ENCODE measurements around the gene KLHDC4.
"Not testable (repeated sequence)": the region's sequence is repeated elsewhere in the genome, so short reads cannot be mapped to it uniquely, and the experiment has no call there.

KLHDC4 gene
- total RNA-seq: 56.1 reads per million, percentile 71 among the genes with 10 or more reads in this experiment

GRCh38 chr16:87765776-87766484 is at the start of gene KLHDC4:
Gene KLHDC4, minus strand, starts transcription at chr16:87765986. Its CDS starts 96 bp downstream, at chr16:87765890.
- peak; percentile 86 for DNase-seq

GRCh38 chr16:87815567-87815966 is 49.8 kb upstream of the KLHDC4 start:
- DNase-seq: no peak

- DNase-seq: no peak
Observed at GRCh38 chr16:87812200-87812656, 46.4 kb upstream of the KLHDC4 start.

- not testable (repeated sequence) for DNase-seq
Observed at GRCh38 chr16:87811454-87811853, 45.7 kb upstream of the KLHDC4 start.

GRCh38 chr16:87809150-87809902 is 43.5 kb upstream of the KLHDC4 start:
- no peak for DNase-seq

- DNase-seq: no peak
Observed at GRCh38 chr16:87808108-87808507, 42.3 kb upstream of the KLHDC4 start.

- DNase-seq: no peak
Observed at GRCh38 chr16:87806641-87807546, 41.1 kb upstream of the KLHDC4 start.

GRCh38 chr16:87806261-87806640 is 40.5 kb upstream of the KLHDC4 start:
- DNase-seq: no peak

GRCh38 chr16:87803385-87803784 is 37.6 kb upstream of the KLHDC4 start:
- DNase-seq: no peak

GRCh38 chr16:87802670-87803069 is 36.9 kb upstream of the KLHDC4 start:
- DNase-seq: no peak

- no peak for DNase-seq
Observed at GRCh38 chr16:87801679-87802259, 36.0 kb upstream of the KLHDC4 start.

GRCh38 chr16:87800497-87800896 is 34.7 kb upstream of the KLHDC4 start:
- DNase-seq: no peak

- no peak for DNase-seq
Observed at GRCh38 chr16:87795336-87795735, 29.6 kb upstream of the KLHDC4 start.

- DNase-seq: no peak
Observed at GRCh38 chr16:87794485-87795078, 28.8 kb upstream of the KLHDC4 start.

GRCh38 chr16:87792205-87792565 is 26.4 kb upstream of the KLHDC4 start:
- DNase-seq: no peak

- DNase-seq: no peak
Observed at GRCh38 chr16:87791295-87792204, 25.8 kb upstream of the KLHDC4 start.

- DNase-seq: no peak
Observed at GRCh38 chr16:87790292-87791100, 24.7 kb upstream of the KLHDC4 start.

- no peak for DNase-seq
Observed at GRCh38 chr16:87789437-87790291, 23.9 kb upstream of the KLHDC4 start.

- not testable (repeated sequence) for DNase-seq
Observed at GRCh38 chr16:87788730-87789436, 23.1 kb upstream of the KLHDC4 start.

Measured in effector CD4-positive, alpha-beta T cell (primary cell).